Measurements from ENCODE around the gene FTCDNL1.

FTCDNL1 gene

DNA sequence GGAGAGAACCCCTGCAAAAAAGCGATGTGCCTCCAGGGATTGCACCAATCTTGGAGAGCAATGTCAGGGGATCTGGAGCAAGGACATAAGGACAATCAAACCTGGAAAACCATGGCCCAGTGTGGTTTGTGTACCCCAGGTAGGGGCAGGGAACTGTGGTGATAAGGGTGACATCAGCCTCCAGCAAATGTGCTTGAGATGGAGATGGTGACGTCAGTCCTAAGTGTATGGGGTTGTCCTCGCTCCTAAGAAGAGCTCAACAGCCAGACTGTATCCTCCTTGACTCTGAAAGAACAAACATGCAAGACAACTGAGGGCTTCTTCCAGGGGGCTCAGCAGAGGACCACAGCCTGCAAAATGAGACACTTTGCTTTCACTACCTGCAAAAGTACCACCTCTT is 71.4 kb downstream of the FTCDNL1 start:
- DNase-seq, result no peak

DNA sequence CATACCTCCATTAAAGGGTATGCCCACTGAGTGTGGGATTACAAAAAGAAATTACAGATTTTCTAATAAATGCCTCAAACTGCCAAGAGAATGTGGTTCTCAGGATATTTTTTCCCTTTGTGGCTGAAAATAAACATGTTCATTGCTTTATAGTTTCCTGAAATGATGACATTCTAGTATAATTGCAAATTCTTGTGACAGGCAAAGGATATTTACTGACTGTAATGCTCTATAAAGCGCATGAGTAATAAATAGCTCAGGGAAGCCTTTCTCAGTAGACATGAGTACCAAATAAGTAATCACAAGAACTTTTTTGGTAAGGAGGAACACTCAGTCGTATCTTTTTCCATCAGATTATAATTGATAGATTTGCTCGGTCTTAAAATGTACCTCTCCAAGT is 72.3 kb downstream of the FTCDNL1 start:
- DNase-seq, result no peak

- no peak for DNase-seq
Measured at GRCh38 chr2:199777916-199778315, 73.1 kb downstream of the FTCDNL1 start.

DNA sequence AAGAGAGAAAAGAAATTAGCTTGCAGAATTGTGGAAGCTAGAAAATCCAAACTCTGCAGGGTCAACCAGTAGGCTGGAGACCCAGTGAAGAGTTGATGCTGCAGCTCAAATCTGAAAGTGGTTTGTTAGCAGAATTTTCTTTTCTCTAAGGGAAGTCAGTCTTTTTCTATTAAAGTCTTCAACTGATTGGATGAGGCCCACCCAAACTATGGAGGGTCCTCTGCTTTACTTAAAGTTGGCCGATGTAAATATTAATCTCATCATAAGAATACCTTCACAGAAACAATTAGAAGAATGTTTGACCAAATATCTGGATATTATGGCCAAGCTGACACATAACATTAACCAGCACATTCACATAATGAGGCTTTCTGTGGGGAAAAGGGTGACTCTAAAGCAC is 73.7 kb downstream of the FTCDNL1 start:
- no peak for DNase-seq

- DNase-seq, result no peak
Measured at GRCh38 chr2:199775267-199775666, 75.7 kb downstream of the FTCDNL1 start.

DNA sequence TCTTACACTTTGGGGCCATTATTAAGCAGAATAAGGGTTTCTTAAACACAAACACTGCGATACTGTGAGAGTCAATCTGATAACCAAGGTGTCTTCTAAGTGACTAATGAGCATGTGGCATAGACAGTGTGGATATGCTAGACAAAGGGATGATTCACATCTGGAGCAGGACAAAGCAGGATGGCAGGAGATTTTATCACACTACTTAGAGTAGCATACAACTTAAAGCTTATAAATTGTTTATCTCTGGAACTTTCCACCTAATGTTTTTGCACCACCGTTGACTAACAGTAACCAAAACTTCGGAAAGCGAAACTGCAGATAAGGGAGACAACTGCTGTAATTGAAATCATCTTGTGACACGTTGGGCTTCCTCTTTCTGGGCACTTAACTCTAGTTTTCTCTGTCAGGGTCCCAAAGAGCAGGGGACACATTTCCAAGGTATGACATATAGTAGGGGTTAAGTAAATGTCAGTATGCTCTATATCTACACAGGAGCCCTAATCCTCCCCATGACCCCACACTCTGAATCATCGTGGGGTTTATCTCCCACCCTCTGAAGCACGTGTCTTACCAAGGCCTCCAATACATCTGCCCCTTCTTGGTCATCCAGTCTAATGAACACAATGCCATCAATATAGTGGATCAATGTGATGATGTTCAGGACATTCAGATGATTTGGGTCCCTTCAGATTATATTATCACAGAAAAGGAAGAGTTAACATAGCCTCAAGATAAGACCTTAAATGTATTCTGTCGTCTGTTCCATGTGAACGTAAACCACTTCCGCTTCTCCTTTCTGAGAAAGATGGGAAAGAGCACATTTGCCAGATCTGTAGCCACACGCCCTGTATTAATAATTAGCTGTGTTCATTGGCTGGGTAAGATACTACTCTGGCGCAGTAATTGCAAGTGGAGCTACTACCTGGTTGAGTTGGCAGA is 78.7 kb downstream of the FTCDNL1 start:
- DNase-seq, result no peak

GRCh38 chr2:199770716-199771115 is 80.3 kb downstream of the FTCDNL1 start:
- DNase-seq, result no peak

DNA sequence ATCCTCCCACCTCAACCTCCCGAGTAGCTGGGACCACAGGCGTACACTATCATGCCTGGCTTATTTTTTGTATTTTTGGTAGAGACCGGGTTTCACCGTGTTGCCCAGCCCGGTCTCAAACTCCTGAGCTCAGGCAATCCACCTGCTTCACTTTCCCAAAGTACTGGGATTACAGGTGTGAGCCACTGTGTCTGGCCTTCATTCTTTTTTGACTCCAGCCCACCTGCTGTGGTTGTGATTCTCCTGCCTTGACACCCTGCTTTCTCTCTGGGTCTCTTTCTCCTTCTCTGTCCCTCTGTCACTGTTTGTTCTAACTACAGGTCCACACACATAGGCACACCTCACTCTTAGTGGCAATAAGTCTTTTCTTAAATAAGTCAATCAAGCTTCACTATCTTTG is 85.3 kb downstream of the FTCDNL1 start:
- no peak for DNase-seq

DNA sequence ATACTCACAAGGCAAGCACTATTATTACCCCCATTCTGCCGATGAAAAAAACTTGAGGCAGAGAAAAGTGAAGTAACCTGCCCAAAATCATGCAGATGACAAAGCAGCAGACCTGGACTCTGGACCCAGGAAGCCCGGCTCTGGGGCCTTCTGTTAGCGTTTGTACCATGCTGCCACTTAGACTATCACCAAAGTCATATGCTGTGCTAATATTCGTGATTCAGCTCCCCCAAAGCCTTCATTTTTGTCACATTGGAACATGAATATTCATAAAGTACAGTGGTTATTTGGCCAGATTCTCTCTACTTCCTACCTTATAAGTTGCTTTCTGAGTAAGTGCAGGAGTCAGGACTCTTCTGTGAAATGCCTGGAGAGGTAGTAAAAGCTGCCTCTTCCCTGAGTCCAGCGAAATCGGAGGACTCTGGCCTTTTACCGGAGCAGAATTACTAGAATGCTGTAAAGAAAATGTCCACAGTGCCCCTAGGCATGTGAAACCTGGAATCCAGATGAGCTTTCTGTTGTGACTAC is 86.7 kb downstream of the FTCDNL1 start:
- DNase-seq, result no peak

- no peak for DNase-seq
Measured at GRCh38 chr2:199762963-199763362, 88.0 kb downstream of the FTCDNL1 start.

GRCh38 chr2:199760574-199760973 is 90.4 kb downstream of the FTCDNL1 start:
- no peak for DNase-seq

DNA sequence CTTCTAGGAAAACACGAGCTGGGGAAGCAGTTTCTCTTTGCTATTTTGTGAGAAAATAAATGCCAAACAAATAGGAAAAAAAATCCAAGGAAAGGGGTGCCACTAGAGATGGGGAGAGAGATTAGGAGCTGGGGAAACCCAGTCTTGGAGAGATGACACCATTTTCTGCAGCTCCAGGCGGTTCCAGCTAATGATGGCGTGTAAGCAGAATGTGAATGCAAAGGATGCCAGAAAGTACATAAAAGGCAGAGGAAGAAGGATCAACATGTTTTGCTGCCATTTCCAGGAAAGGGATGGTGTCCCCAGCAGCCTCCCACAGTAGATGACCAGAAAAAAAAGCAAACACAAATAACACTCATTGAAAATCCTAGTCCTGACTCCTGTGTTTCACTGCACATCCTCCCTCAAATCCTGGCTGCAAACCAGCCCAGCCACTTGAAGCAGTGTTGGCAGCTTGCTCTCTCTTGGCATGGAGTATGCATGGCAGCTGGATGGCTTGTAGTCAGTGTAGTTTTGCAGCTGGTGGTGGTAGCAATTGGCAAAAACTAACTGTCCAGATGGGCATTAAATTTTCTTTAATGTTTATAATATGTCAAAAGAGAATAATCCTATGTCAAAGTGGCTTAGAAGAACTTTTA is 93.6 kb downstream of the FTCDNL1 start:
- DNase-seq, result peak; percentile 93 to 96

DNA sequence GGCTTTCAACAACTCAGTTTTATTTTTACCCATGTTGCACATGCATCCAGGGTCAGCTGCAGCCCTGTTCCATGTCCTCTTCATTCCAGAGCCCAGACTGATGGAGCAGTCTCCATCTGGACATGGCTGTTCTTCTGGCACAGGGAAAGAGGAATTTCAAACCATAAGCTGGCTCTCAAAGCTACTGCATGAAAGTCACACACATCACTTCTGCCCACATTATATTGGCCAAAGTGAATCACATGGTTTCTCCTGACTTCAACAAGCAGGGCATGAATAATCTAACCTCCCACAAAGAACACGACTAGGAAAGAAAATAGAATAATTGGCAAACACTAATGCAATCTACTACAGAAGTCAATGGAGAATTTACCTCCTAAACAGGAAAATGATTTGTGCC is 94.2 kb downstream of the FTCDNL1 start:
- DNase-seq, result peak in 1 of 2 experiments; percentile 73

DNA sequence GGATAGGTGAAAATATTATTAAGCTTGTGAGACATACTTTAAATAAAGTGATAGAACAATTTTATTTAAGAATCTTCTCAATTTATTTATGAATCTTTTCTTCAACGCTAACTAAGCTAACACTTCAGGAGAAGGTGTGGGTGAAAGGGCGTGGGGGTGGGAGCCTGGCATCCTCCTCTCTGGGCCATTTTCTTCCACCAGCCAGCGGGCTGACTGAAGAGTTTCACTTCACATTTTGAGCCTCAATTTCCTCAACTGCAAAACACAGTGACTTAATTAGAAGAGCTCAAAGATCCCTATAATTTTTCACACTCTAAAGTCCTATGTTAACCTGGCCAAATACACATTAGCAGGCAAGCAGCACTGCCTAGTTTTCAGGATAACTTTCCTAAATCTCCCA is 94.8 kb downstream of the FTCDNL1 start:
- no peak for DNase-seq

- DNase-seq, result no peak
Measured at GRCh38 chr2:199754766-199755165, 96.2 kb downstream of the FTCDNL1 start.

DNA sequence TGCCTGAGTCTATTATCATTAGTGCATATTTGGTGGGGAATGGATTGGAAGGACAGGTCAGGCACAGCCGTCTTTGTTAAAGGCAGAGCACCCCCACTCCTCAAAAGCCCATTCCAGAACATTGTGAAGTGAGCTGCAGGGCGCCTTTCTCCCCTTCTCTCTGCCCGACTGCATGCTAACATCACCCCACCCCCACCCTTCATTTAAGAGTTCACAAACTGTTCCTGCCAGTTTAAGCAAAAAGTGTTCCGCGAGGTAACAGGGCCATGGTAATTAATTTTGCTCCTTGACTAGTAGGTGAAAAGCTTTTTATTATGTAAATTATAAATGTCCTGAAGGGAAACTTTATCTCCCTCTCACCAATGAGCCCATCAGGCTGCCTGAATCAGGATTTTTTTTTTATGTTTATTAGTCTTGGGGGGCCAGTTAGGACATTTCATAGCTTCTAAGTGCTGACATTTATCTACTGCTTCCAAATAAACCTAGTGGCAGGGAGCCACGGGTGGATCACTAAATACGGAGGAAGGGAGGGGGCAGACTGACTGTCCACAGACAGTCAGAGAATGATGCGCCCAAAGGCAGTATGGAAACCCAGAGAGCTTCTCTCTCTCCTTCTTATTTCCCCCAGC is 99.4 kb downstream of the FTCDNL1 start:
- DNase-seq, result no peak

DNA sequence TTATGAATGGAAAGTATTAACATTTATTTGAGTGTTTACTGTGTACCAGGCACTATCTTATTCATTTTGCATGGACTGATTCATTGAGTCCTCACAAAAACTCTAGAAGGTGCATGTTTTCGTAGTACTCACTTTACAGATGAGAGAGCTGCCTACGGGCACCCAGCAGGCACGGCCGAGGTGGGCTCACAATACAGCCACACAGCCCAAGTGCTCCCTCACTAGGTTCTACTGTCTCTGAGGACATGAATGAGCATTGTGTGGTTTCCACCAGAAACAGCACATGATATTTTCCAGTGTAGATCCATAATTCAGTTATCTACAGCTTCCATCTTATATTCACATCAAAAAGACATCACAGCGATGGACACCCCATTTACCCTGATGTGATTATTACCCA is 101.4 kb downstream of the FTCDNL1 start:
- DNase-seq, result no peak

GRCh38 chr2:199744724-199745123 is 106.3 kb downstream of the FTCDNL1 start:
- no peak for DNase-seq

DNA sequence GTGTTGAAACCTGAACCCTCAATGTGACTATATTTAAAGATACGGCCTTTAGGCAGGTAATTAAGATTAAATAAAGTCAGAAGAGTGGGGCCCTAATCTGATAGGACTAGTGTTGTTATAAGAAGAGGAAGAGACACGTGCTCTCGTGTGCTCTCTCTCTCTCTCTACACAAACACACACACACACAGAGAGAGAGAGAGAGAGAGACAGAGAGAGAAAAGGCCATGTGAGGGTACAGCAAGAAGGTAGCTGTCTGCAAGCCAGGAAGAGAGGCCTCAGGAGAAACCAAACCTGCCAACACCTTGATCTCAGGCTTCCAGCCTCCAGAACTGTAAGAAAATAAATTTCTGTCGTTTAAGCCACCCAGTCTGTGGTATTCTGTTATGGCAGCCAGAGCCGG is 106.7 kb downstream of the FTCDNL1 start:
- no peak for DNase-seq

DNA sequence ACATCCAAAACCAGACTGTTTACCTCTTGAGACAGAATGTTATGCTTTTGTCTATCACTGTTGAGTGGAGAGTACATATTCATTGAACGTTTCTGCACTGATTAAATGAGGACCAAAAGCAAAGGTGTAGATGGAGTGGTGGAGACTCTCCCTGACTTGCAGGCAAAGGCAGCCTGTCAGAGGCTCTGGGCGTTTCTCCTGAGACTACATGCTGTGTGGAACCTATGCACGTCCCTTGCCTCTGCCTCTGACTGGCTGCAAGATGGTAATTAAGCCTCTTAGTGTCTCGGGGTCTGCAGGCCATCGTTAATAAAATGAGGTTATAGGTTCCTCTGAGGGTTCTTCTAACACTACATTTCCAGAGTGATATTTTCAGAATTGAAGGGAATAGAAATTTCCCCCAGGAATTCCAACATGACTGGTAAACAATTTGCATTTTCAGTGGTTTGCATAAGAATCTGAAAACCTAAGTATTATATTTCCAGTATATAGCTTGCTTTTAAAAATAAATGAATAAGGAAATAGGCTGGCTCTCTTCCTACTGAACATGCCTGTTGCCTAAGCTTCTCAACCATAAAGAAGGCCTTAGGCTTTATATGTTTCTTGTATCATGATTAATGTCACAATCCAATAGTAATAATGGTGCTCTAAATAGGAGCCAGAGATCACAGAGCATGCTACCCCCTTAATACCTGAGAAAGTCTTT is 107.4 kb downstream of the FTCDNL1 start:
- no peak for DNase-seq

DNA sequence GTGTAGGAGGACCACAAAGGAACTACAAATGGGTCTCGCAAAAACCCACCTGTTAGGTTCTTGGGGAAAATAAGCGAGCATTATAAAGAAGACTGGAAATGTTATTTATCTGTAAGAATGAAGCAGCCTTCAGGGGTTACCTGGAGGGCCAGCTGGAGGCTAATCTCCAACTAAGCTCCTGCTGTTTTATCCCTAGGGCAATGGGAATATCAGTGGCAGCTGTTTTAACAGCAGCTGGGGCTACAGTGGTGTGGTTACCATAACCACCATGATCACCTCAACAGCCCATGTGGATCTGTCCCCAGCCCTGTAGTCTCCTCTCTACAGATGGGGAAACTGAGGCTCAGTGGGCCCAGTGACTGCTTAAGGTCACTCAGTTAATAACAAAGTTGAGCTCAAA is 108.1 kb downstream of the FTCDNL1 start:
- no peak for DNase-seq

DNA sequence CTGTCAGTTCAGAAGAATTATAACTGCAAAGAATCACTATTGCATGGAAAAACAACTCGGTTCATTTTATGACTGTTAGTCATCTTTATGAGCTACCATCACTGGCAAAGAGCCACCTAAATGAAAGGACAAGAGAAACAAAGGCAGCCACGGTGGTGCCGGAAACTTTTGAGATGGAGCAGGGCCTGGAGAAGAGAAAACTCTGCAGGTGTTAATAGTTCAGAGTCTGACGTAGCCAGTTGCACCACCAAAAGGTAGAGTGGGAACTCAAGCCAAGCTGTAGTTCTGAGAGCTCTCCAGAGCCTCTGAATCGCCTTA is 110.9 kb downstream of the FTCDNL1 start:
- DNase-seq, result no peak

GRCh38 chr2:199739413-199740110 is 111.4 kb downstream of the FTCDNL1 start:
- DNase-seq, result peak; percentile 10 to 65

All from NCI-H446 (cell line).